ENCODE data around the gene PGAM5. TPM values are rescaled to one million over a fixed set of nuclear protein-coding genes. Genes with fewer than 3 reads are reported as not detected.

PGAM5 gene
- total and polyA plus RNA-seq, 2 of the 13 experiments (the other 11 are each of a cell fraction or from before 2014, with no cell fraction given) = 18.0 to 77.9 TPM

GRCh38 chr12:132710405-132711079, at the start of gene PGAM5 (continued):
- TF ChIP-seq AFF4 (CRISPR knock-in tag; IDR thresholded peaks at IDR 0.05) (no peak), ZNF572 (CRISPR knock-in tag; IDR thresholded peaks at IDR 0.05) (0 out of 2 replicates have a peak, but pooled peaks have one; percentile 20), CEBPG (CRISPR knock-in tag; IDR thresholded peaks at IDR 0.05) (peak; percentile 26; the same call in 1 of the 2 replicates), ZNF230 (CRISPR knock-in tag; IDR thresholded peaks at IDR 0.05) (0 out of 2 replicates have a peak, but pooled peaks have one; percentile 27), ZNF775 (CRISPR knock-in tag; IDR thresholded peaks at IDR 0.05; ENCODE audit: borderline replicate concordance) (no peak), NCOR1 (IDR thresholded peaks at IDR 0.05; ENCODE audit: borderline replicate concordance, low read length) (no peak), ARID3A (IDR thresholded peaks at IDR 0.05; ENCODE audit: low read depth, low read length) (no peak), ZNF224 (CRISPR knock-in tag; IDR thresholded peaks at IDR 0.05) (peak; percentile 94), ZBTB25 (CRISPR knock-in tag; IDR thresholded peaks at IDR 0.05) (peak; percentile 93), ZFP82 (CRISPR knock-in tag; IDR thresholded peaks at IDR 0.05; ENCODE audit: borderline replicate concordance) (peak; percentile 93; the same call in 1 of the 2 replicates), SOX6 (IDR thresholded peaks at IDR 0.05) (no peak), SOX6 (CRISPR knock-in tag; IDR thresholded peaks at IDR 0.05) (peak; percentile 29; the same call in 1 of the 2 replicates), NR2F1 (CRISPR knock-in tag; IDR thresholded peaks at IDR 0.05) (no peak), NR3C1 (CRISPR knock-in tag; IDR thresholded peaks at IDR 0.05) (no peak)
- TF ChIP-seq, protein P1, sequence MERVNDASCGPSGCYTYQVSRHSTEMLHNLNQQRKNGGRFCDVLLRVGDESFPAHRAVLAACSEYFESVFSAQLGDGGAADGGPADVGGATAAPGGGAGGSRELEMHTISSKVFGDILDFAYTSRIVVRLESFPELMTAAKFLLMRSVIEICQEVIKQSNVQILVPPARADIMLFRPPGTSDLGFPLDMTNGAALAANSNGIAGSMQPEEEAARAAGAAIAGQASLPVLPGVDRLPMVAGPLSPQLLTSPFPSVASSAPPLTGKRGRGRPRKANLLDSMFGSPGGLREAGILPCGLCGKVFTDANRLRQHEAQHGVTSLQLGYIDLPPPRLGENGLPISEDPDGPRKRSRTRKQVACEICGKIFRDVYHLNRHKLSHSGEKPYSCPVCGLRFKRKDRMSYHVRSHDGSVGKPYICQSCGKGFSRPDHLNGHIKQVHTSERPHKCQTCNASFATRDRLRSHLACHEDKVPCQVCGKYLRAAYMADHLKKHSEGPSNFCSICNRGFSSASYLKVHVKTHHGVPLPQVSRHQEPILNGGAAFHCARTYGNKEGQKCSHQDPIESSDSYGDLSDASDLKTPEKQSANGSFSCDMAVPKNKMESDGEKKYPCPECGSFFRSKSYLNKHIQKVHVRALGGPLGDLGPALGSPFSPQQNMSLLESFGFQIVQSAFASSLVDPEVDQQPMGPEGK (CRISPR knock-in tag; IDR thresholded peaks at IDR 0.05) = peak; percentile 60
- TF ChIP-seq, protein P2, sequence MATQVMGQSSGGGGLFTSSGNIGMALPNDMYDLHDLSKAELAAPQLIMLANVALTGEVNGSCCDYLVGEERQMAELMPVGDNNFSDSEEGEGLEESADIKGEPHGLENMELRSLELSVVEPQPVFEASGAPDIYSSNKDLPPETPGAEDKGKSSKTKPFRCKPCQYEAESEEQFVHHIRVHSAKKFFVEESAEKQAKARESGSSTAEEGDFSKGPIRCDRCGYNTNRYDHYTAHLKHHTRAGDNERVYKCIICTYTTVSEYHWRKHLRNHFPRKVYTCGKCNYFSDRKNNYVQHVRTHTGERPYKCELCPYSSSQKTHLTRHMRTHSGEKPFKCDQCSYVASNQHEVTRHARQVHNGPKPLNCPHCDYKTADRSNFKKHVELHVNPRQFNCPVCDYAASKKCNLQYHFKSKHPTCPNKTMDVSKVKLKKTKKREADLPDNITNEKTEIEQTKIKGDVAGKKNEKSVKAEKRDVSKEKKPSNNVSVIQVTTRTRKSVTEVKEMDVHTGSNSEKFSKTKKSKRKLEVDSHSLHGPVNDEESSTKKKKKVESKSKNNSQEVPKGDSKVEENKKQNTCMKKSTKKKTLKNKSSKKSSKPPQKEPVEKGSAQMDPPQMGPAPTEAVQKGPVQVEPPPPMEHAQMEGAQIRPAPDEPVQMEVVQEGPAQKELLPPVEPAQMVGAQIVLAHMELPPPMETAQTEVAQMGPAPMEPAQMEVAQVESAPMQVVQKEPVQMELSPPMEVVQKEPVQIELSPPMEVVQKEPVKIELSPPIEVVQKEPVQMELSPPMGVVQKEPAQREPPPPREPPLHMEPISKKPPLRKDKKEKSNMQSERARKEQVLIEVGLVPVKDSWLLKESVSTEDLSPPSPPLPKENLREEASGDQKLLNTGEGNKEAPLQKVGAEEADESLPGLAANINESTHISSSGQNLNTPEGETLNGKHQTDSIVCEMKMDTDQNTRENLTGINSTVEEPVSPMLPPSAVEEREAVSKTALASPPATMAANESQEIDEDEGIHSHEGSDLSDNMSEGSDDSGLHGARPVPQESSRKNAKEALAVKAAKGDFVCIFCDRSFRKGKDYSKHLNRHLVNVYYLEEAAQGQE (IDR thresholded peaks at IDR 0.05; ENCODE audit: borderline replicate concordance in 1 of 2, low read depth in 1 of 2, low read length in 2 of 2) = no peak
